ENCODE data around the gene RPTOR.

The RPTOR gene

DNA sequence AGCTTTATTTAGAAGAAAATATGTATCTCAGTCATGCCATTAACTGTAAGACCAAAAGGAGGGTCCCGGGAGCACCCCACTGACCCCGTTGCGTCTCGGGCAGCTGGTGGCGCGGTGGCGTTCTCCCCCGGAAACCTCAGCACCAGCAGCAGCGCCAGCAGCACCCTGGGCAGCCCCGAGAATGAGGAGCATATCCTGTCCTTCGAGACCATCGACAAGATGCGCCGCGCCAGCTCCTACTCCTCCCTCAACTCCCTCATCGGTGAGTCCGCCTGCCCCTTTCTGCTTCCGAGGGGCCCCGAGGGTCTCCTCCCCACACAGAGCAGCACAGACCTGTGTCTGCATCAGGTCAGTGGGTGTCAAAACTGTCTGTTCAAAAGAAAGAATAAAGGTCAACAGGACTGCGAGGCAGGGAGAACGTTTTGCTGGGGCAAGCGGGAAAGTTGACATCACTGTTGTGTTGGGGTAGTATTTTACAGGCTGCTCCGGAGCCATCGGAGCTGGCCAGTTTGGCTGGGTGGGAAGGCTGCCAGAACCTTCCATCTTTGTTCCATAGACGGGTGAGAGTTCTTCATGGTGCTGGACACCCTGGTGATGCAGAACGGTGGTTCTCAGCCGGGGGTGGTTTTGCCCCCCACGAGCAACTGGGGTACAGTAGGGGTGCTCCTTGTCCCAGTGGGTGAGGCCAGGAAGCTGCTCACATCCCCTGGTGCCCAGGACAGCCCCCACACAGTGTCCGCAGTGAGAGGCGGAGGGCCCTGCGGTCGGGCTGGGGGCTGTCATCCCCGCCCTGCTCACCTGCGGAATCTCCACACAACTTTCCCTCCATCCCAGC, 349.2 kb downstream of the RPTOR start:
- ChIA-PET POLR2A (no interaction called here), CTCF (interaction anchor here (0.7 kb wide), 2 partner anchors 129 to 393 kb away, joined by 3 read pairs; no protein-coding TSS in a partner anchor)
- peaks cover 13% of the 10 kb centered on the region for H3K4me1 ChIP-seq (ENCODE audit: control insufficient read depth, insufficient read depth, low read length)
- peaks cover 0 to 31% of the 10 kb centered on the region in 2 experiments; a peak in 1 of 3 replicates for H3K36me3 ChIP-seq (ENCODE audit: control insufficient read depth in 2 of 2, insufficient read depth in 1 of 2, low read length in 2 of 2)
- TF ChIP-seq ZNF776 (tag by site-specific recombination; IDR thresholded peaks at IDR 0.05; ENCODE audit: borderline replicate concordance) (no peak), ZNF146 (tag by site-specific recombination; IDR thresholded peaks at IDR 0.05) (no peak), SCRT2 (tag by site-specific recombination; IDR thresholded peaks at IDR 0.05) (0 out of 2 replicates have a peak, but pooled peaks have one; percentile 10), ZNF169 (tag by site-specific recombination; IDR thresholded peaks at IDR 0.05) (no peak), ZFP37 (tag by site-specific recombination; IDR thresholded peaks at IDR 0.05) (no peak), ZNF600 (tag by site-specific recombination; IDR thresholded peaks at IDR 0.05) (peak; percentile 55; the same call in 1 of the 2 replicates), ZFP3 (tag by site-specific recombination; IDR thresholded peaks at IDR 0.05; ENCODE audit: low read depth) (no peak)
- TF ChIP-seq, protein P1, sequence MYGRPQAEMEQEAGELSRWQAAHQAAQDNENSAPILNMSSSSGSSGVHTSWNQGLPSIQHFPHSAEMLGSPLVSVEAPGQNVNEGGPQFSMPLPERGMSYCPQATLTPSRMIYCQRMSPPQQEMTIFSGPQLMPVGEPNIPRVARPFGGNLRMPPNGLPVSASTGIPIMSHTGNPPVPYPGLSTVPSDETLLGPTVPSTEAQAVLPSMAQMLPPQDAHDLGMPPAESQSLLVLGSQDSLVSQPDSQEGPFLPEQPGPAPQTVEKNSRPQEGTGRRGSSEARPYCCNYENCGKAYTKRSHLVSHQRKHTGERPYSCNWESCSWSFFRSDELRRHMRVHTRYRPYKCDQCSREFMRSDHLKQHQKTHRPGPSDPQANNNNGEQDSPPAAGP (tag by site-specific recombination; IDR thresholded peaks at IDR 0.05) = no peak
- H3K9me3 ChIP-seq (ENCODE audit: control insufficient read depth, insufficient read depth, low read depth, low read length) = no peaks in the 10 kb centered on the region
- no peak overlapping the region for H3K4me3 ChIP-seq (ENCODE audit: low read depth, low read length)
- H3K27ac ChIP-seq (ENCODE audit: extremely low read depth, low read depth, low read length) = no peak overlapping the region

GRCh38 chr17:80894439-80894721, 349.7 kb downstream of the RPTOR start:
- Histone ChIP-seq H3K4me1 (ENCODE audit: control insufficient read depth, insufficient read depth, low read length) (peaks cover 13% of the 10 kb centered on the region), H3K36me3 (ENCODE audit: control insufficient read depth in 2 of 2, insufficient read depth in 1 of 2, low read length in 2 of 2) (peaks cover 0 to 31% of the 10 kb centered on the region in 2 experiments; a peak in 1 of 3 replicates)
- CTCF ChIA-PET = interaction anchor here (0.7 to 1.1 kb wide), 5 partner anchors 13 to 469 kb away, joined by 3 to 4 read pairs (median 3); no protein-coding TSS in a partner anchor

More at GRCh38 chr17:80894439-80894721, 349.7 kb downstream of the RPTOR start:
- no peaks in the 10 kb centered on the region for H3K9me3 ChIP-seq (ENCODE audit: control insufficient read depth, insufficient read depth, low read depth, low read length)
- POLR2A ChIA-PET = no interaction called here
- H3K27ac ChIP-seq (ENCODE audit: extremely low read depth, low read depth, low read length) = no peak overlapping the region
- no peak overlapping the region for H3K4me3 ChIP-seq (ENCODE audit: low read depth, low read length)
- TF ChIP-seq SP3 (tag by site-specific recombination; IDR thresholded peaks at IDR 0.05) (no peak), ZNF664 (tag by site-specific recombination; IDR thresholded peaks at IDR 0.05) (no peak), ZNF391 (tag by site-specific recombination; IDR thresholded peaks at IDR 0.05; ENCODE audit: borderline replicate concordance, low read depth) (no peak), ZNF274 (IDR thresholded peaks at IDR 0.05; ENCODE audit: low read length) (no peak), ZNF274 (tag by site-specific recombination; IDR thresholded peaks at IDR 0.05; ENCODE audit: borderline replicate concordance) (no peak), ZNF362 (tag by site-specific recombination; IDR thresholded peaks at IDR 0.05) (no peak), ZFHX2 (tag by site-specific recombination; conservative IDR thresholded peaks at IDR 0.05) (no peak), SALL2 (tag by site-specific recombination; IDR thresholded peaks at IDR 0.05; ENCODE audit: borderline replicate concordance) (no peak), SCRT1 (tag by site-specific recombination; IDR thresholded peaks at IDR 0.05; ENCODE audit: borderline replicate concordance) (no peak), ZNF350 (tag by site-specific recombination; IDR thresholded peaks at IDR 0.05) (no peak), ZNF324 (tag by site-specific recombination; IDR thresholded peaks at IDR 0.05) (no peak), ZNF48 (tag by site-specific recombination; IDR thresholded peaks at IDR 0.05) (no peak), ZNF629 (tag by site-specific recombination; IDR thresholded peaks at IDR 0.05) (no peak), ZNF513 (tag by site-specific recombination; IDR thresholded peaks at IDR 0.05) (no peak), ZNF645 (tag by site-specific recombination; IDR thresholded peaks at IDR 0.05) (no peak), ZNF658 (tag by site-specific recombination; IDR thresholded peaks at IDR 0.05) (no peak), SP2 (tag by site-specific recombination; IDR thresholded peaks at IDR 0.05) (no peak), ZNF561 (tag by site-specific recombination; IDR thresholded peaks at IDR 0.05; ENCODE audit: borderline replicate concordance) (no peak), ZNF140 (tag by site-specific recombination; IDR thresholded peaks at IDR 0.05) (no peak)
- TF ChIP-seq, protein P2, sequence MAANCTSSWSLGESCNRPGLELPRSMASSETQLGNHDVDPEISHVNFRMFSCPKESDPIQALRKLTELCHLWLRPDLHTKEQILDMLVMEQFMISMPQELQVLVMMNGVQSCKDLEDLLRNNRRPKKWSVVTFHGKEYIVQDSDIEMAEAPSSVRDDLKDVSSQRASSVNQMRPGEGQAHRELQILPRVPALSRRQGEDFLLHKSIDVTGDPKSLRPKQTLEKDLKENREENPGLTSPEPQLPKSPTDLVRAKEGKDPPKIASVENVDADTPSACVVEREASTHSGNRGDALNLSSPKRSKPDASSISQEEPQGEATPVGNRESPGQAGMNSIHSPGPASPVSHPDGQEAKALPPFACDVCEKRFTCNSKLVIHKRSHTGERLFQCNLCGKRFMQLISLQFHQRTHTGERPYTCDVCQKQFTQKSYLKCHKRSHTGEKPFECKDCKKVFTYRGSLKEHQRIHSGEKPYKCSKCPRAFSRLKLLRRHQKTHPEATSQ (tag by site-specific recombination; IDR thresholded peaks at IDR 0.05) = no peak
